IPS DF 6.9 (cell line): Measurements from ENCODE around the gene TMEM256.
A peak's percentile ranks its signal among the peaks of the same experiment; 100 is the strongest.

ENCODE experiments used
- DNase-seq: peaks from one replicate; pipeline ENCODE4 v3.0.0-alpha.2; 2013; ENCODE audit warnings: low read depth, low spot score
- H3K27ac ChIP-seq: one replicate; pipeline ENCODE4 v1.5.1; 2013; ENCODE audit warnings: low read length, control low read depth
- H3K27me3 ChIP-seq: 2 replicates; pipeline ENCODE4 v1.6.1; 2013; ENCODE audit warnings: mild to moderate bottlenecking, low read length; ENCODE audit not compliant: control insufficient read depth, insufficient read depth
- H3K36me3 ChIP-seq: 2 replicates; pipeline ENCODE4 v1.6.1; 2013; ENCODE audit warnings: low read length; ENCODE audit not compliant: control insufficient read depth, insufficient read depth
- H3K4me1 ChIP-seq: 2 replicates; pipeline ENCODE4 v1.6.1; 2013; ENCODE audit warnings: low read length; ENCODE audit not compliant: control insufficient read depth, insufficient read depth
- H3K4me3 ChIP-seq: 2 replicates; pipeline ENCODE4 v1.5.1; 2013; ENCODE audit warnings: mild to moderate bottlenecking, low read length
- H3K9me3 ChIP-seq: 2 replicates; pipeline ENCODE4 v1.6.1; 2013; ENCODE audit warnings: low read length, inconsistent platforms; ENCODE audit not compliant: control insufficient read depth, insufficient read depth
- WGBS: extraction: QIAGEN DNeasy Blood & Tissue Kit; methylation state at CpG from one replicate; pipeline ENCODE4 v1.1.7; 2013; ENCODE audit warnings: mixed read lengths, missing lambda C conversion rate; ENCODE audit not compliant: insufficient read length, insufficient coverage; 5-methylcytosine and 5-hydroxymethylcytosine counted together

The TMEM256 gene

DNA sequence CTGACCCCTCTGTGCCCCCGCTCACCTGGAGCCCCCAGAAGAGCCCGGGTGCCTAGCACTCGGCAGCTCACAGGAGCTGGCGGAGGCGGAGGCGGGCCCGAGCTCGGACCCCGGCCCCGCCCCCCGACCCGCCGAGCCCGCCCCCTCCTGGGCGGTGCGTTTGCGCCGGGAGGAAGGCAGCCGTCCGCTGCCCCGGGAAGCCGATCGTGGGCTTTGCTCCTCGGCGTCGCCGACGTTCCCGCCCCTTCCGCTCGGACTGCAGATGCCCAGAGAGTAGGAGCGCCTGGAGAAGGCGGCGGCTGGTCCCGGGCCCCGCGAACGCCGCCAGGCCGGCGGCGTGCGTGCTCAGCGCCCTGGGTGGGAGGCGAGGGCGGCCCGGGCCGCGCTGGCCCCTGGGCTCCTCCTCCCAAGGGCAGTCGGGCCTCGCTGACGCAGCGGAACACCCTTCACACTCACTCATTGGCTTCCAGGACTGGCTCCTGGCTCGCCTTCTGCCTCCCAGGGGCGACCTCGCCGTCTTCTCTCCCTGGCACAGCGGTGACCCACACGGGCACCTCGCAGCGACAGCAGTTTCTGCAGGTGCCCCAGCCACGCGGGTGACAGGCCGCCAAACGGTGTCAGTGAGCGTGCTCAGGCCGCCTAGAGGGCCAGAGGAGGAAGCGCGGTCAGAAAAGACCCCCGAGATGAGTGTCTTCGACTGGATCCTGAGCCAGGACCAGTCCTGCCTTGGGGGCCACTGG, 9.3 kb downstream of the TMEM256 start, which contains the start of gene PLSCR3:
Gene PLSCR3 (minus strand): TSS at position 74 of the 740 bp plus-strand sequence. CDS start 415 bp downstream, outside the sequence.
- WGBS = no CpG with 5 or more reads among the region's 71 CpGs
- H3K4me3 ChIP-seq = peak within 1 kb of the TSS; percentile 79; the same call in 1 of the 2 replicates
- no peaks in the 10 kb centered on the region for H3K27me3 ChIP-seq
- H3K9me3 ChIP-seq = no peaks in the 10 kb centered on the region
- DNase-seq = no peak
- H3K27ac ChIP-seq = no peak within 1 kb of the TSS
- peaks cover 2% of the 10 kb centered on the region; the same call in 1 of the 2 replicates for H3K4me1 ChIP-seq
- peaks cover 4% of the 10 kb centered on the region; the same call in 1 of the 2 replicates for H3K36me3 ChIP-seq

DNA sequence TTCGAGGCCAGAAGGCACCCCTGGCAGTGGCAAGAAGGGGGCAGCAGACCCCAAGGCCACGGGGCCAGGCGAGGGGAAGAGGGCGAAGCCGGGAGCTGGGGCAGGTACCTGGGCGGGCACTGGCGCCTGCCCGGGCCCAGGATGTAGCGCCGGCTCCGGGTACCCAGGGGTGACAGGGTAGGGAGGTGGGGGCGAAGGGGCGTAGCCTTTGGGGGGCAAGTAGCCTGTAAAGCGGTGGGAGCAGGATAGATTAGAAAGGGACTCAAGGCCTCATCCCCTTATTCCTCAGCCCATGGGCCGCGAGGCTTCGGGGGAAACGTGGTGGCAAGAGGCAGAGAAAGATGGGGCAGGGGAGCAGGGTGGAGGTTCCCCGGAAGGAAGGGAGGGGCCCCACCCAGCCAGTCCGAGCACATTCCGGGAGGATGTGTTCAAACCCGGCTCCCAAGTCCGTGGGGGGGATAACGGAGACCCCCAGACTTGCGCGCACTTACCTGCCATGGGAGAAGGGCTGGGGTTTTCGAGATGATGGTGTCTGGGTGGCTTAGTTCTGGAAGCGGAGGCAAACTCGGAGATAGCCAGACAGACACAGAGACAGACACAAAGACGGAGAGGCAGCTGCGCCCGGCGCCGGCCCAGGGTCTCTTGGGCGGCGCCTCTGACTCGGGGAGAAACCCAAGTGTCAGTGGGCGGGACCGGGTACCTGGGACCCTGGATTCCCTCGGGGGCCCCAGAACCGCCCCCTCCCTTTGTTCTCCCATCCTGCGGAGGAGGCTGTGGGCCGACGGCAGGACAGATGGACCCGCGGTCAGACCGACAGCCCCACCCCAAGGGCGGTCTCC, 10.1 kb downstream of the TMEM256 start:
- peak overlapping the region; percentile 79; the same call in 1 of the 2 replicates for H3K4me3 ChIP-seq
- H3K36me3 ChIP-seq = peaks cover 6% of the 10 kb centered on the region; the same call in 1 of the 2 replicates
- no peaks in the 10 kb centered on the region for H3K27me3 ChIP-seq
- no CpG with 5 or more reads among the region's 48 CpGs for WGBS
- DNase-seq = no peak
- H3K9me3 ChIP-seq = no peaks in the 10 kb centered on the region
- H3K4me1 ChIP-seq = peaks cover 2% of the 10 kb centered on the region; the same call in 1 of the 2 replicates
- H3K27ac ChIP-seq = no peak overlapping the region

DNA sequence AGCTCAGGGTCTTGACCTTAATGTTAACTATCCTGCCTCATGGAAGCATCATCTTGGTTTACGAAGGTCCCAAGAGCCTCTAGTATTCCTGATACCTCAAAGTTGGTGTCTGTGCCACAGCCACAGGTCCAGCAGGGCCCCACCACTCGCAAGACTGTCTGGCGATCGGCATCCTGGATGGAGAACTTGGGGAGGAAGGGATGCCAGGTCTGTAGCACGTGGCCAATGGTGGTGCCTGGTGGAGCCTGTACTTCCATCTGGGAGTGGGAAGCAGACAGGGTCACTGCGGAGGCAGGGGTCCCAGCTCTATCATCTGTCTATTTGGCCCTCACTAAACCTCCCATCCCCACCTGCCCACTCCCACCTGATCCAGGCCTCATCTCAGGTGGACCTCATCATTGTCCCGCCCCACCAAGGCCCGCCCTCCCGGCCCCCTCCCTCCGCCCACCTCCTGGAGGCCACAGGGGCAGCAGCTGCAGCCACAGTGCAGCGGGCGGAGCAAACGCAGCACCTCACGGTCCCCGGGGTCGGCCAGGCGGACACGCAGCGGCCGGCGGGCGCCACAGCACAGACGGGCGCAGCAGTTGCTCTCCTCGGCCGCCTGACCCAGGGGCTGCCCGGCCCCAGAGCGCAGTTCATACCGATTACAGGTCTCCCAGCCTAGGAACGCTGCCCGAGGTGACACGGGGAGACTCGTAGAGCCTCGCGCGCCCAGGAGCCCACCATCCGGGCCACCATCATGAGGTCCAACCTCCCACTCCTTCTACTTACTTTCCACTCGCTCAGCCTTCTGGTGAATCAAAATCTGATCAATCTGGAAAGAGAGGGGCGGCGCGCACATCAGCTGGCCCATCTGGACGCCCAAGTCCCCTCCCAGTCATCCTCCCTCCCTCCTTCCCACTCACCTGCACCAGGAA, 10.9 kb downstream of the TMEM256 start:
- H3K4me1 ChIP-seq = peaks cover 2% of the 10 kb centered on the region; the same call in 1 of the 2 replicates
- H3K27me3 ChIP-seq = no peaks in the 10 kb centered on the region
- peak overlapping the region; percentile 79; the same call in 1 of the 2 replicates for H3K4me3 ChIP-seq
- no CpG with 5 or more reads among the region's 42 CpGs for WGBS
- H3K36me3 ChIP-seq = peaks cover 6% of the 10 kb centered on the region; the same call in 1 of the 2 replicates
- H3K9me3 ChIP-seq = no peaks in the 10 kb centered on the region
- no peak overlapping the region for H3K27ac ChIP-seq
- DNase-seq = no peak

DNA sequence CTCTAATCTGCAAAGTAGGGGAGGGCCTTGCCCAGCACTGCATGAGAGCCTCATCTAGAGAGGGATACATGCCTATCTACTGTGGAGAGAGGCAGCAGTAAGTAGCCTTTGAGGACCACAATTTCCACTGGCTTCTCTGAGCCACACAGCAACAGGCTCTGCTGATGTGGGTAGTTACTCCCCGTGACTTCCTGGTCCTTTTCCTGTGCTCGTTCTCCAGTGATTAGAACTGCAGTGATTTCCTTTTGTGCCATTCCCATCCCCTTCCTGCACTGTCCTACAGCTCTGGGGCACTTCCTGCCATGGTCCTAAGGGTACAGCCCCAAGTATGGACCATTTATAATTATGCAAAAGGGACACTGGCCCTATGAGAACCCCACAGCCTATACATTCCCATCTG, 12.6 kb downstream of the TMEM256 start:
- WGBS = no CpG with 5 or more reads among the region's 2 CpGs
- no peak for DNase-seq
- no peak overlapping the region for H3K4me3 ChIP-seq
- H3K36me3 ChIP-seq = peaks cover 6% of the 10 kb centered on the region; the same call in 1 of the 2 replicates
- no peaks in the 10 kb centered on the region for H3K9me3 ChIP-seq
- H3K27ac ChIP-seq = no peak overlapping the region
- H3K27me3 ChIP-seq = no peaks in the 10 kb centered on the region
- peaks cover 2% of the 10 kb centered on the region; the same call in 1 of the 2 replicates for H3K4me1 ChIP-seq

DNA sequence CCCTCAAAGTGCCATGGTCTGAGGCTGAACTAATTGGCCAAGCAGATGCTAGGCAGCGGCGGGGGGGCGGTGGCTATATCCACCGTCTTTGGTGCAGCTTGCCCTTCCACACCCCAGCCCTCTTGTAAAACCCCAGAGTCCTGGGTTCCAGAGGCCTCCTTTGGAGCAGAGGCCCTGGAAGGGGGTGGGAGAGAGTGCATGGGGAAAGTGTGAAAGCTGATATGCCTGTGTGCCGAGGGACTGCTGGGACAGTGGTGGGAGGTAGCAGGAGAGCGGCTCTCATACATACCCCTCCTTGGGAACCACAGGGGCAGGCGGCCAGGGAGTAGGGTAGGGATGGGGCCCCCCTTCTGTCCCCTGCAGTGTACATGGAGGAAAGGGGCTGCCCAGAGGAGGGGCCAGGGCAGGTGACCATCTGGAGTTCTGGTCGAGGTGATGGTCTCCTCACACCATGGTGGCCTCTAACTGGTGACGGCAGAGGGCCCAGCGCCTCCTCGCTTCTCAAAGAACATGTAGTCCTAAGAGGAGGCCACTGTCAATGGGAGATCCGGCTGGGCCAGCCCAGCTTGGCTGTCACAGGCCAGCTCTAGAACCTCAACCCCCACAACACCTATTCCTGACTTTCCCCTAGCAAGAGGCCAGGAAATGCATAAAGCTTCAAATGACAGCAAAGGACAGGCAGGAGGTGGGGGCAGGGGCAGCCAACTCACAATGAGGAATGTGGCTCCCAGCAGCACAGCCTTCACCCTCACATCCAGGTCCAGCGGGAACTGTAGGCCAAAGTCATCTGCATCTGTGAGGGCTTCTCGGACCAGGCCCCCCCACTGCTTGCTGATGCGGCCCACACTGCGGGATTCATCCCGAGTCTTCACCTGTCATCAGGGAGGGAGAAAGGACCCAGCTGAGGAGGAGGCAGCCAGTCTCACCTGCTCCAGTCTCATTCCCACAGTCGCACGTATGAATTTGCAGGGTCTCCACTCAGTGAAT, 13.7 kb downstream of the TMEM256 start:
- DNase-seq = no peak
- no peaks in the 10 kb centered on the region for H3K9me3 ChIP-seq
- peaks cover 6% of the 10 kb centered on the region; the same call in 1 of the 2 replicates for H3K36me3 ChIP-seq
- H3K27ac ChIP-seq = no peak overlapping the region
- no peaks in the 10 kb centered on the region for H3K27me3 ChIP-seq
- WGBS = no CpG with 5 or more reads among the region's 19 CpGs
- no peak overlapping the region for H3K4me3 ChIP-seq
- H3K4me1 ChIP-seq = peaks cover 2% of the 10 kb centered on the region; the same call in 1 of the 2 replicates

DNA sequence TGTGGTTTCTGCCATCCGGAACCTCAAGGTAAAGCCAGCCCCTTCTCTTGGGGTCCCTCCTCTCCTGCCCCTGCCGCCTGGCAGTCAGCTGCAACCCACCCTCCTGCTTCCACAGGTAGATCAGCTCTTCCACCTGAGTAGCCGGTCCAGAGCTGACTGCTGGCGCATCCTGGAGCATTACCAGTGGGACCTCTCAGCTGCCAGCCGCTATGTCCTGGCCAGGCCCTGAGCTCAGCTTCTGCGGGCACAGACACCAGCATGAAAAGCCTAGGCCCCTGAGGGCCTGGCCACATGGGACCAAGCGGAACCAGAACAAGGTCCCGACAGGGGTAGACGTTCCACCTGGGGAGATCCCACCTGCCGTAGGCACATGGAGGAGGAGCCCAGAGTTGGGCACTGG, 15.0 kb downstream of the TMEM256 start:
- Histone ChIP-seq H3K36me3 (peaks cover 6% of the 10 kb centered on the region; the same call in 1 of the 2 replicates), H3K9me3 (no peaks in the 10 kb centered on the region), H3K4me3 (no peak overlapping the region), H3K4me1 (peaks cover 4% of the 10 kb centered on the region), H3K27me3 (no peaks in the 10 kb centered on the region), H3K27ac (no peak overlapping the region)
- no peak for DNase-seq
- no CpG with 5 or more reads among the region's 10 CpGs for WGBS

DNA sequence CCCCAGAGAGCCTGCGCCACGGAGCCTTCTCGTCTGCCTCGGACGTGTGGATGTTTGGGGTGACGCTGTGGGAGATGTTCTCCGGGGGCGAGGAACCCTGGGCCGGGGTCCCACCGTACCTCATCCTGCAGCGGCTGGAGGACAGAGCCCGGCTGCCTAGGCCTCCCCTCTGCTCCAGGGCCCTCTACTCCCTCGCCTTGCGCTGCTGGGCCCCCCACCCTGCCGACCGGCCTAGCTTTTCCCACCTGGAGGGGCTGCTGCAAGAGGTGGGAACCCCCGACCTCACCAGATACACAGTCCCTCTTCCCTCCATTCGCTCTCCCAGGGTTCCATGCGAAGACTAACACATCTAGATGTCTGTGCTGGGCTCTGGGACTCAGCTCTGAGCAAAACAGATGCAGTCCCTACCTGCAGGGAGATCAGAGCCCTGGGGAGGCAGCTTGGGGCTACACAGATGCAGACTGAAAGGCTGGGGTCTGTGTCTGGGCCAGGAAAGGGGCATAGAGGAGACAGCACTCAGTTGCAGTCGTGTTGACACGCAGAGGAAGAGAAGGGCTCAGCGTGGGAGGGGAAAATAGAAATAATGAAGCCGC, 19.3 kb downstream of the TMEM256 start:
- Histone ChIP-seq H3K36me3 (peaks cover 3% of the 10 kb centered on the region; the same call in 1 of the 2 replicates), H3K27ac (no peak overlapping the region), H3K4me1 (peaks cover 8% of the 10 kb centered on the region), H3K27me3 (no peaks in the 10 kb centered on the region), H3K9me3 (no peaks in the 10 kb centered on the region), H3K4me3 (peak overlapping the region; percentile 33; the same call in 1 of the 2 replicates)
- no CpG with 5 or more reads among the region's 23 CpGs for WGBS
- no peak for DNase-seq

DNA sequence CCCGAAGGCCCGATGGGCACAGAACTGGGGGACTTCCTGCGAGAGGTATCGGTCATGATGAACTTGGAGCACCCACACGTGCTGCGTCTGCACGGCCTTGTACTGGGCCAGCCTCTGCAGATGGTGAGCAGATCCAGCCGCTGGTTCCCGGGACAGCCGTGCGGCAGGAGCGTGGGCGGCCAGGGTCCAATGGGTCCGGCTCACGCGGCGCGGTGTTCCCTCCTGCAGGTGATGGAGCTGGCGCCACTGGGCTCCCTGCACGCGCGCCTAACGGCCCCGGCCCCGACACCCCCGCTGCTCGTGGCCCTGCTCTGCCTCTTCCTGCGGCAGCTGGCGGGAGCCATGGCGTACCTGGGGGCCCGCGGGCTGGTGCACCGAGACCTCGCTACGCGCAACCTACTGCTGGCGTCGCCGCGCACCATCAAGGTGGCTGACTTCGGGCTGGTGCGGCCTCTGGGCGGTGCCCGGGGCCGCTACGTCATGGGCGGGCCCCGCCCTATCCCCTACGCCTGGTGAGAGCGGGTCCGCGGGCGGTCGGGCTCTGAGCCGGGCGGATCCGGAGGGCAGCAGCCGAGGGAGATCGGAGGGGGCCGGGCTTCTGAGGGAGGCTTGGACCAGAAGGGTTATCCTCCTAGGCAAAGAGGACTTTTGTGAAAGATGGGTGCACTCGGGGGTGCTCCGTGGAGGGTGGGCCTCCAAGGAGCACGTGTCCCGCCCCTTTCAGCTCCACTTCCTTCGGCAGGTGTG, 20.0 kb downstream of the TMEM256 start:
- H3K36me3 ChIP-seq = no peaks in the 10 kb centered on the region
- H3K9me3 ChIP-seq = no peaks in the 10 kb centered on the region
- DNase-seq = no peak
- no peaks in the 10 kb centered on the region for H3K27me3 ChIP-seq
- H3K4me1 ChIP-seq = peaks cover 8% of the 10 kb centered on the region
- WGBS = no CpG with 5 or more reads among the region's 65 CpGs
- H3K4me3 ChIP-seq = peak overlapping the region; percentile 33; the same call in 1 of the 2 replicates
- no peak overlapping the region for H3K27ac ChIP-seq
